K562 treated with DMSO at 1 percent for 12 hours (cell line): ENCODE measurements around the gene PMEL. TPM values are rescaled to one million over a fixed set of nuclear protein-coding genes. Genes with fewer than 3 reads are reported as not detected.

Experiments
- total RNA-seq: library from RNA; unstranded; fragments of 300-600 nt; gene quantifications from 2 replicates; pipeline ENCODE4 v1.2.3, GENCODE V29; 2022; ENCODE audit not compliant: insufficient read depth

The PMEL gene
- 1.6 and 2.3 TPM in 2 replicates for total RNA-seq

DNA sequence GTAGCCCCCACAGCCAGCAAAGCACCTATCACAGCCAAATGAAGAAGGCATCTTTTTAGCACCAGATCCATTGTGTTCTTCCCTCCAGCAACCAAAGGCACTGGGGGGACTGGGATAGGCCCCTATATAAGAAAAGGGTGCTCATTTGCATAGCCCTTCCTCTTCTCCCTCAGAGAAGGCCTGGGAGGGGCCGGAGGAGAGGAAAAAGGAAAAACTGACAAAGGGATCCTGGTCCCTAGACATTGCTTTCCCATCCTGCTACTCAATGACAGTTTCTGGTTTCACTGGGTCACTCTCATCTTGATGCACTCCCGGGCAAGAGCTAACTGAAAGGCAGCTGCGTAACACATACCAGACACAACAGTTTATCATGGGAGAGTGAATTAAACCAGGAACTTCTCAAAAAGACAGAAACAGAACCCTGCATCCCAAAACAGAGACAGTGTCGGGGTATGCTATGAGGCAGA is at the start of gene PMEL:
Gene PMEL, minus strand, starts transcription at position 102 of the 467 bp plus-strand sequence. Its CDS starts 31 bp downstream, at position 71.

DNA sequence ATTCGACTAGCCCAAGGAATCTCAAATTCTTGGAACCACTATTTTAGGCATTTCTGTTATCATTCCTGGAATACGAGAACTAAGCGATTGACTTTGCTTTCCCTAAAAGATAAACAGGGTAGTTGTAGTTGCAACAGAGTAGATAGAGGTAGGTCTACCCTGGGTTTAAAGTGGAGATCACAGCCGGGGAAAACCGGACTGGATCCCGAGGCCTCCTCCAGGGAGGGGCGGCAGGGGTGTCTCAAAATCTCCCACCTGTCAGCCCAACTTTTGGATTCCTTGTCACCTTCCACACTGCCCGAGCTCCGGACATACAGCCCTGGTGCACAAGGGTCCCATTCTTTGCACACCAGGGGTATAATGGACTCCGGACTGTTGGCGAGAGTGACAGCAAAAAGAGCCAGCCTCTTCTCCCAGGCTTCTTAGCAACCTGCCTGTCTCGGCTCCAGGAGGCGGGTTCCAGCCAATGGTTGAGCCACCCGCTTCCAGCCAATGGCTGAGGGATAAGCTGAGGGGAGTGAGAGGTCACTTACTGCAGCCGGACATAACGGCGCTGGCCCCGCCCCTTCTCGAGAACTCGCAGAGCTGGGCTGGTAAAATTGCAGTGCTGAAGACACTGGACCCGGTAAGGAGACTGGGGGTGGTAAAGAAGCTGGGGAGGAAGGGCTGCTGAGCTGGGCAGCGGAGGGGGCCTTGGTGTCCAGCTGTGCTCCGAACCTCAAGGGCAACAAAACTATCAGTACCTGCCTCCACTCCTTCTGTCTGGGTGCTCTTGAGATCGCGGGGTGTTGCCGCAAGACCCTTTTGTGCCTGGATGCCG is 31.1 kb upstream of the PMEL start, which contains the start of gene SUOX:
Gene SUOX, plus strand, starts transcription at position 562 of the 820 bp plus-strand sequence. CDS start 4,946 bp downstream, outside the sequence.

DNA sequence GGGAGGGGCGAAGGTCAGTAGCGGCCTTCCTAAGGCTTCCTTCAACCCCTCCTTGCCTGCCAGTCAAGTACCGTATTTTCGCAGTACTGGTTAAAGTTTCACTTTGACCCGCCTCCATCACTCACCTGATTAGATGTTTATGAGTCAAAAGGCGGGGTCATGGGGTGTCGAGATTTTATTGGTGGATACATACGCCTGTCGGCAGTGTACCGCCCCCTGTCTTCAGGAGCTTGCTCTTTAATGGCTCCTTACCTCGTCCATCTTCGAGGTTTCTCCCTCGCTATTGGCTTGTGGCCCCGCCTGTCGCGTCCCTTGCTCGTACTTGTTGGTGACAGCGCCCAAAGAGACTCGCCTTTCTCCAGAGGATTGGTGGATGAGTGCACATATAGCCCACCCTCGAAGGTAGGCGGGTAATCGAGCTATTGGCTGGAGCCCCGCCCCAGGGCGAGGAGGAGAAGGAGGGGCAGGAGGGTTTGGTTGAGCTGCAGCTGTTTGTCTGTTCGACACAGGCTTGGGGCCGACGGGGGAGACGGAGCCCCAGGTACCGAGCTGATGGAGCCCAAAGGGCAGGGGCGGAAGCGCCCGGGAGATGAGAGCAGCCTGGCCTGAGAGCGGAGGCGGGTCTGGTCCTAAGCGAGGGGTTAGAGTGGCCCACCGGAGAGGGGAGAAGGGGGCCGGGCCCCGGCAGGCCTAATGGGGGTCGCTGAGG is 7.9 kb upstream of the PMEL start, which contains the start of gene RAB5B:
Gene RAB5B, plus strand, starts transcription at position 480 of the 709 bp plus-strand sequence. CDS start 12,883 bp downstream, outside the sequence.

DNA sequence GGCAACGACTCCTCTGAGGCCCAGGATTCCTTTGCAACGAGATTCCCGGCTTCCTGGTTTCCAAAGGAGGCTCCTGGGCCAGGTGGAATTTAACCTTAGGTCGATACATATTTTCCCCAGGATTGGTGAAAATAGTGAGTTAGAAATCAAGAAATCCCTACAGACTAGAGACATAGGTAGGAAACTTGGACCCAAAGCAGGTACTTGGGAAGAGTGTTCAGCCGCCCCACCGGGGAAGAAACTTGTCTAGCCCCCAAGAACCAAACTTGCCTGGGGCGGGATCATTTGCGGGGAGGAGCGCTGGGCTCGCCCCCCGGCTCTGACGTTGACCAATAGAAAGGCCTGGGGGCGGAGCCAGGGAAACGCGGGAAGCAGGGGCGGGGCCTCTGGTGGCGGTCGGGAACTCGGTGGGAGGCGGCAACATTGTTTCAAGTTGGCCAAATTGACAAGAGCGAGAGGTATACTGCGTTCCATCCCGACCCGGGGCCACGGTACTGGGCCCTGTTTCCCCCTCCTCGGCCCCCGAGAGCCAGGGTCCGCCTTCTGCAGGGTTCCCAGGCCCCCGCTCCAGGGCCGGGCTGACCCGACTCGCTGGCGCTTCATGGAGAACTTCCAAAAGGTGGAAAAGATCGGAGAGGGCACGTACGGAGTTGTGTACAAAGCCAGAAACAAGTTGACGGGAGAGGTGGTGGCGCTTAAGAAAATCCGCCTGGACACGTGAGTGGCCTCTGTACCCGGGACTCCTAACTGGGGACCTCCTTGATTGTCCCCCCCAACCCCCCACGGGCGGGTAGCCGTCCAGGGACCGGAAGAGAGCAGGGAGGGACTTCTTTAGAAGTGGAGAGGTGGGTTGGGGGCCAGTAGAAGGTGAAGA is 803 bp upstream of the PMEL start, which contains the start of gene CDK2:
Gene CDK2, plus strand, starts transcription at position 423 of the 874 bp plus-strand sequence. Its CDS starts 179 bp downstream, at position 602.

DNA sequence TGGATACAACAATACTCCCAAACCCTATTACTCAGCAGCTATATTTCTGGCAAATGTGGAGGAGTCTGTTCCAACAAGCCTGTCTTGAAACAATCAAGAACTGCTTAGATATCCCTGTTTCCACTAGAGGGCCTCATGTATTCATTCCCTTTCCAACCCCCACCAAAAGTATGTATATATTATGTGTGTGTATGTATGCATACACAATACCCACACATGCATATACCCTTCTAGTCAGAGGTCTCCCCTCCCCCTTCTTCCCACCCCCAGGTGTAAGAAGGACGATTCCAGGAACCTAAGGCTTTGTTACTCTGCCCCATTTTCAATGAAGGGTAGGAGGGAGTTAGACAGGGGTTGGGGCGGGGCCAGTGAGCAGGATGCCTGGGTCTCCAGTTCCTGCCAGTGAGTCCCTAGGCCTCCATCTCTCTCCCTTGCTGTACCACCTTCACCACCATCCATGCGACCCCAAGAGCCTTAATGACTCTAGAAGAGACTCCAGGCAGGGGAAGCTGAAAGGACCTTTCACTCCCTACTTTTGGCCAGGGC is 35.0 kb downstream of the PMEL start, which contains the start of gene DGKA:
Gene DGKA, plus strand, starts transcription at position 392 of the 546 bp plus-strand sequence. CDS start 5,342 bp downstream, outside the sequence.

DNA sequence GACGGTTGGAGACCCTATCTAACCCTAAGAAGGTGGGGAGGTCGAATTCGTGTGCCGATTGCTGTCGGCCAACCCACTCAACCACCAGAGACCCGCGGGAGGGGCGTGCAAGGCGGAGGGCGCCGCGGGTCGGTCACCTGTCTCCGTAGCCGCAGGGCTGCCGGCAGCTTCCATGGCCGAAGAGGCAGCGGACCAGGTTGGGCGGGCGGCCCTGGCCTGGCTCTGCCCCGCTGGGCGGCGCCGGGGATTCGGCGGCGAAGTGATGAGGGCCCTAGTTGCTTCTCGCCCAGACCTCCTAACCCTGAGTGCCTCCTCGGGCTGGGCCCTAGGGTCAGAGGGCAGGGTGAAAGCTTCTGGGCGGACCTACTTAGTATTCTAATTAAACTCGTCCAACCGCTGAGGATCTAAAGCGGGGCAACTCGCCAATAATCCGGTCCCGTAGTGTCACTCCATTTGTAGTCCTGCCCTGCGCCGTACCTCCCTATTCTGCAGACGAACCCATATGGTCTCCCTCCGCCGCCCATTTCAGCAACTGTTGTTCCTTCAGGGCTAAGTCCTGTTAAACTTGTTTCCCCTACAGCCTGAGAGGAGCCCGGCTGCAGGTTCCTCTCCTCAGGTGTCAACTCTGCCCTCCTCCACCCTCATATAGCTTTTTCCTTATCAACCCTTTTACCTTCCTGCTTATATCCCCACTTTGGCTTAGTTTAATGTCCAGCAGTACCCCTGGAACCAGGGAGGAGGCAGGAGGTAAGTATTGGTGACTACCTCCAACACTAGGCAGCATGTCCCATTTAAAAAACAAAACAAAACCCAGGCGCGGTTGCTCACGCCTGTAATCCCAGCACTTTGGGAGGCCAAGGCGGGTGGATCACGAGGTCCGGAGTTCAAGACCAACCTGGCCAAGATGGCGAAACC is 38.0 kb downstream of the PMEL start, which contains the start of gene PYM1:
Gene PYM1, minus strand, starts transcription at position 307 of the 915 bp plus-strand sequence. Its CDS starts 133 bp downstream, at position 174.

Other genes starting within 250 kb of the PMEL start
- gene BLOC1S1, start 250.0 kb downstream of the PMEL start, total RNA-seq, result 72.5 and 131 TPM in 2 replicates
- gene RDH5, start 245.6 kb downstream of the PMEL start, total RNA-seq, result 2.2 and 4.0 TPM in 2 replicates
- gene CD63, start 237.0 kb downstream of the PMEL start, total RNA-seq, result 1,001 and 1,162 TPM in 2 replicates
- 6.8 and 8.7 TPM in 2 replicates for gene GDF11, start 222.9 kb downstream of the PMEL start, total RNA-seq
- gene SARNP, start 148.3 kb downstream of the PMEL start, total RNA-seq, result 95.9 and 113 TPM in 2 replicates
- gene ORMDL2, start 148.0 kb downstream of the PMEL start, total RNA-seq, result 14.8 and 20.8 TPM in 2 replicates
- 10.8 and 24.3 TPM in 2 replicates for gene DNAJC14, start 136.5 kb downstream of the PMEL start, total RNA-seq
- 0.61 and 1.6 TPM in 2 replicates for gene MMP19, start 123.1 kb downstream of the PMEL start, total RNA-seq
- gene PYM1, start 38.1 kb downstream of the PMEL start, total RNA-seq, result 25.3 and 31.8 TPM in 2 replicates
- gene DGKA, start 34.9 kb downstream of the PMEL start, total RNA-seq, result 20.0 and 41.3 TPM in 2 replicates
- gene CDK2, start 788 bp upstream of the PMEL start, total RNA-seq, result 60.8 and 102 TPM in 2 replicates
- 24.7 and 53.6 TPM in 2 replicates for gene RAB5B, start 8.0 kb upstream of the PMEL start, total RNA-seq
- gene SUOX, start 31.2 kb upstream of the PMEL start, total RNA-seq, result 28.3 and 47.1 TPM in 2 replicates
- 5.5 and 28.5 TPM in 2 replicates for gene IKZF4, start 55.0 kb upstream of the PMEL start, total RNA-seq
- gene RPS26, start 75.9 kb upstream of the PMEL start, total RNA-seq, result 356 and 471 TPM in 2 replicates
- 4.0 and 6.2 TPM in 2 replicates for gene ERBB3, start 114.1 kb upstream of the PMEL start, total RNA-seq
- gene PA2G4, start 138.5 kb upstream of the PMEL start, total RNA-seq, result 117 and 191 TPM in 2 replicates
- gene RPL41, start 150.6 kb upstream of the PMEL start, total RNA-seq, result 3,882 and 7,413 TPM in 2 replicates
- 3.0 and 6.0 TPM in 2 replicates for gene ZC3H10, start 152.2 kb upstream of the PMEL start, total RNA-seq
- 118 and 171 TPM in 2 replicates for gene ESYT1, start 162.2 kb upstream of the PMEL start, total RNA-seq
- 39.6 and 50.9 TPM in 2 replicates for gene MYL6B, start 186.5 kb upstream of the PMEL start, total RNA-seq
- gene MYL6, start 192.3 kb upstream of the PMEL start, total RNA-seq, result 825 and 1,302 TPM in 2 replicates
- 21.7 and 70.9 TPM in 2 replicates for gene SMARCC2, start 223.4 kb upstream of the PMEL start, total RNA-seq